ENCODE measurements around the gene OR5B3. TPM values are rescaled to one million over a fixed set of nuclear protein-coding genes. Genes with fewer than 3 reads are reported as not detected.

Gene OR5B3
- total RNA-seq (2021; fragmentation: NEBNext Ultra II Directional; extraction: Animal tissue kit (Norgen Biotek cat#: 25700)) = not detected
- long read RNA-seq = 0 reads

DNA sequence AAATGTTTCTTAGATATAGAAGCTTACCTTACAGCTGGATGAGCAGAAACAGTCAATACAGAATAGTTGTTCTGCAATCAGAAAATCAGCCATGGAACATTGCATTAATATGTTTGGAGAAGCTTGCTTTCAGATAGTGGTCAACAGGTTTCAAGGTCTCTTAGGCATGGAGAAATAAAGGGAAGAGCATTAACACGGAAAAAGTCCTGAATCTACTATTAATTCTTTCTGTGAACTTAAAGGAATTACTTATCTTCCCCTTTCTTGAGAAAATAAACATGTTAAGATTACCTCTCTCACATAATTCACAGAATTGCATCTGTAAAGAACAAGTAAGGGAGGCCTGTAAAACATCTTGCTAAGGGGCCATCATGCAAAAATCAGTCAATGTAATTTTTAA, at the start of gene OR5B3:
TSS of gene OR5B3 (minus strand) at position 101 of the 400 bp plus-strand sequence. CDS start 3,465 bp downstream, outside the sequence.
- peaks cover 25% of the 10 kb centered on the region for H3K36me3 Mint-ChIP-seq (ENCODE audit: low read depth)
- H3K4me3 Mint-ChIP-seq = no peak within 1 kb of the TSS
- DNase-seq = no peak
- H3K27ac Mint-ChIP-seq = no peak within 1 kb of the TSS
- H3K27me3 Mint-ChIP-seq (ENCODE audit: insufficient read depth) = no peaks in the 10 kb centered on the region; the same call in 1 of the 2 replicates
- TF ChIP-seq, protein P1, sequence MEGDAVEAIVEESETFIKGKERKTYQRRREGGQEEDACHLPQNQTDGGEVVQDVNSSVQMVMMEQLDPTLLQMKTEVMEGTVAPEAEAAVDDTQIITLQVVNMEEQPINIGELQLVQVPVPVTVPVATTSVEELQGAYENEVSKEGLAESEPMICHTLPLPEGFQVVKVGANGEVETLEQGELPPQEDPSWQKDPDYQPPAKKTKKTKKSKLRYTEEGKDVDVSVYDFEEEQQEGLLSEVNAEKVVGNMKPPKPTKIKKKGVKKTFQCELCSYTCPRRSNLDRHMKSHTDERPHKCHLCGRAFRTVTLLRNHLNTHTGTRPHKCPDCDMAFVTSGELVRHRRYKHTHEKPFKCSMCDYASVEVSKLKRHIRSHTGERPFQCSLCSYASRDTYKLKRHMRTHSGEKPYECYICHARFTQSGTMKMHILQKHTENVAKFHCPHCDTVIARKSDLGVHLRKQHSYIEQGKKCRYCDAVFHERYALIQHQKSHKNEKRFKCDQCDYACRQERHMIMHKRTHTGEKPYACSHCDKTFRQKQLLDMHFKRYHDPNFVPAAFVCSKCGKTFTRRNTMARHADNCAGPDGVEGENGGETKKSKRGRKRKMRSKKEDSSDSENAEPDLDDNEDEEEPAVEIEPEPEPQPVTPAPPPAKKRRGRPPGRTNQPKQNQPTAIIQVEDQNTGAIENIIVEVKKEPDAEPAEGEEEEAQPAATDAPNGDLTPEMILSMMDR (IDR thresholded peaks at IDR 0.05) = no peak
- H3K9me3 Mint-ChIP-seq = peaks cover 23% of the 10 kb centered on the region
- H3K4me1 Mint-ChIP-seq (ENCODE audit: low read depth) = no peaks in the 10 kb centered on the region

DNA sequence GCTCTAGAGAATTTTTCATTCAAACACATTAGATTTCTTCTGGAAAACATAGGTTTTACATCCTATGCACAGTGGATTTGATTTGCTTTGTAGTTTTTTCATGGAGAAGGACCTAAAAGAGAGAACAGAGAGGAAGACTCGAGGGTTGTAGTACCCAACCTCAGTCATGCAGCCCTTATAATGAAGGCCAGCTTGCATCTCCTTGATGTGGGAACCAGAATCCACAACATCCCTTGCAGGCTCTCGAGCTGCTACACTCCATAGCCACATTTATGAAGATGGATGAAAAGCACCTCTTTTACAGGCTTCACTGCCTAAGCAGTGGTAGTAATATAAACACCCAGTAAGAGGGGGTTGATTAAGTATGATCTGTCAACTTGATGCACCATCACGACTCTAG, 44.9 kb upstream of the OR5B3 start:
- TF ChIP-seq, protein P1 (IDR thresholded peaks at IDR 0.05) = no peak
- Mint-ChIP-seq H3K4me3 (no peak overlapping the region), H3K36me3 (ENCODE audit: low read depth) (peaks cover 20% of the 10 kb centered on the region), H3K4me1 (ENCODE audit: low read depth) (peaks cover 8% of the 10 kb centered on the region), H3K27me3 (ENCODE audit: insufficient read depth) (no peaks in the 10 kb centered on the region), H3K27ac (no peak overlapping the region), H3K9me3 (no peaks in the 10 kb centered on the region; the same call in 1 of the 2 replicates)
- DNase-seq = no peak

DNA sequence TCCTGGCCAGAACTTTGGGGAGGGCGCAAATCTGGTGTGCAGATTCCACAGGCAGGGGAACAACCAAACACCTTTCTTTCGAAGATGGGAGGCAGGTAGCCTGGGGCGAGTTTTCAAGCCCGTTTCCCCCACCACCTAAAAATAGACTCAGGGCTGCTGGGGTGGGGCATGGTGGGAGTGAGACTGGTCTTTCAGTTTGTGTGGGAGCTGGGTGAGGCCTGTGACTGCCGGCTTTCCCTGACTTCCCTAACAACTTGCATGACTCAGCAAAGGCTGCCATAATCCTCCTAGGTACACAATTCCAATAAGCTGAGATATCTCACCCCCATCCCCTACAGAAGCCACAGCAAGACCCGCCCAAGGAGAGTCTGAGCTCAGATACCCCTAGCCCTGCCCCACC, 39.6 kb upstream of the OR5B3 start:
- peaks cover 29% of the 10 kb centered on the region for H3K36me3 Mint-ChIP-seq (ENCODE audit: low read depth)

DNA sequence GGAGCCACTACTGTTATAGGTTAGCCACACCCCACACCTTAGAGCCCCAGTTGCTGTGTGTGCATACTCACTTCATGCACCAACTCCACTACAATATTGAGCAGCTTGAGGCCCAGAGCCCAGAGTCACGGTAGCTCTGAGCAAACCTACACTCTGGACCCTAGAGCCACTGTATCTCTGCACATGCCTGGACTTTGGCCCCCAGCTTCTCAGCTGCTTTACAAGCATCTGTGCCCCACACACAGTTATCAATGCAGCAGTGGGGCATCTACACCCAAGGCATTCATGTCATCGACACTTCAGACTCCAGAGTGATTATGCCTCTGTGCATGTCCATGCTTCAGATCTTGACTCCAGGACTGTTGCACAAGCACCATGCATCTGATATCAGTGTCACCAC, 37.6 kb upstream of the OR5B3 start:
- TF ChIP-seq, protein P1 (IDR thresholded peaks at IDR 0.05) = no peak
- peaks cover 4% of the 10 kb centered on the region; the same call in 1 of the 2 replicates for H3K27me3 Mint-ChIP-seq (ENCODE audit: insufficient read depth)
- peaks cover 25% of the 10 kb centered on the region for H3K36me3 Mint-ChIP-seq (ENCODE audit: low read depth)
- H3K4me3 Mint-ChIP-seq = no peak overlapping the region
- H3K9me3 Mint-ChIP-seq = peaks cover 18% of the 10 kb centered on the region
- H3K27ac Mint-ChIP-seq = no peak overlapping the region
- DNase-seq = no peak
- H3K4me1 Mint-ChIP-seq (ENCODE audit: low read depth) = peaks cover 10% of the 10 kb centered on the region; the same call in 1 of the 2 replicates

More for the DNA sequence above, 39.6 kb upstream of the OR5B3 start:
- H3K9me3 Mint-ChIP-seq = peaks cover 18% of the 10 kb centered on the region
- peaks cover 4% of the 10 kb centered on the region; the same call in 1 of the 2 replicates for H3K27me3 Mint-ChIP-seq (ENCODE audit: insufficient read depth)
- DNase-seq = no peak
- H3K4me3 Mint-ChIP-seq = no peak overlapping the region
- TF ChIP-seq, protein P1 (IDR thresholded peaks at IDR 0.05) = no peak
- H3K27ac Mint-ChIP-seq = peak overlapping the region; percentile 57; the same call in 1 of the 2 replicates
- peaks cover 12% of the 10 kb centered on the region for H3K4me1 Mint-ChIP-seq (ENCODE audit: low read depth)

DNA sequence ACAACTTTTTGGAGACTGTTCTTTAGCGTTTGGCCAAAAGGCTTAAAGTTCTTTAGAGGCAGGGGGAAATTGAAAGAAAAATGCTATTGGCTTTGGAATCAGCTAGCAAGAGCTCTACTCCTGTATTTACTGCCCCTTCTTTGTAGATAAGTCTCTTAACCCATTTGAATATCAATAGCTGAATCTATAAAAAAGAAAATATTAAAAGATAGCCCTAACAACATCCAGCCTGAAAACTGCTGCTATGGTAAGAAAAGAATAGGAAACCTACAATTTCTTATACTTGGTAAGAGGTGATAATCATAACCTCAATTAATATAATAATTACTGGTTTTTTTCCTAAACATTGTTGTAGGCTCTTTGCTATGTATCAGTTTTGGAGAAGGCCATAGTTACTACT, 35.5 kb upstream of the OR5B3 start, which contains the start of gene OR5B12:
TSS of gene OR5B12 (minus strand) at position 101 of the 400 bp plus-strand sequence. CDS start 2,085 bp downstream, outside the sequence.
- Mint-ChIP-seq H3K9me3 (peaks cover 20% of the 10 kb centered on the region), H3K27ac (no peak within 1 kb of the TSS), H3K4me1 (ENCODE audit: low read depth) (peaks cover 10% of the 10 kb centered on the region; the same call in 1 of the 2 replicates), H3K4me3 (no peak within 1 kb of the TSS), H3K36me3 (ENCODE audit: low read depth) (peaks cover 12% of the 10 kb centered on the region), H3K27me3 (ENCODE audit: insufficient read depth) (peaks cover 4% of the 10 kb centered on the region; the same call in 1 of the 2 replicates)
- TF ChIP-seq, protein P1 (IDR thresholded peaks at IDR 0.05) = no peak
- no peak for DNase-seq
